A549 (cell line): Measurements from ENCODE around the gene UNC5A. TPM values are rescaled to one million over a fixed set of nuclear protein-coding genes. Genes with fewer than 3 reads are reported as not detected.

Experiments
- ATAC-seq, 2 experiments: fragments of 200-7000 bp in 1 of 2; fragments of >200 bp in 1 of 2; cut with Nextera tagmentation in 1 of 2; cut with Tn5 transposase in 1 of 2; 3 replicates each; pipeline versions ENCODE4 v1.8.0 to v1.9.1; 2018 to 2020; ENCODE audit warnings: mild to moderate bottlenecking in 1 of 2, moderate library complexity in 1 of 2
- CTCF ChIA-PET: fragments of 300-600 bp; sonication (Branson Sonifier 250); formaldehyde crosslinking; extraction: SDS; loops from one replicate; lab custom pipeline; 2021; ENCODE audit warnings: antibody characterized with exemption, inconsistent platforms; lab: Yijun Ruan, JAX
- POLR2A ChIA-PET: fragments of 350-600 bp; formaldehyde crosslinking; extraction: SDS; loops from one replicate; lab custom pipeline; 2021; ENCODE audit warnings: antibody characterized with exemption, inconsistent platforms; lab: Yijun Ruan, JAX
- DNase-seq, 2 experiments: peaks; one replicate each; pipeline versions ENCODE4 v3.0.0 to v3.0.0-alpha.2; 2011 to 2016; ENCODE audit warnings: low read depth in 1 of 2, low spot score in 1 of 2
- FAIRE-seq: peaks from 2 replicates; lab custom pipeline; 2011; peaks lifted over from hg19 to GRCh38; lab: Jason Lieb, UNC
- H3K27ac ChIP-seq, 2 experiments: fragments of >200 bp; sonication (Bioruptor Twin); formaldehyde crosslinking; 3 replicates each; pipeline ENCODE4 v1.5.1; 2016 to 2017
- H3K4me1 ChIP-seq: fragments of >200 bp; sonication (Bioruptor Twin); formaldehyde crosslinking; 3 replicates; pipeline ENCODE4 v1.6.1; 2016
- H3K4me2 ChIP-seq: fragments of >200 bp; sonication (Bioruptor Twin); formaldehyde crosslinking; 3 replicates; pipeline ENCODE4 v1.6.1; 2016
- H3K4me3 ChIP-seq: fragments of >200 bp; sonication (Bioruptor Twin); formaldehyde crosslinking; 3 replicates; pipeline ENCODE4 v1.5.1; 2016
- H3K9me3 ChIP-seq: fragments of >200 bp; sonication (Bioruptor Twin); formaldehyde crosslinking; 3 replicates; pipeline ENCODE4 v1.6.1; 2016
- BCL3 ChIP-seq: fragments of >200 bp; sonication (Bioruptor Twin); formaldehyde crosslinking; IDR thresholded peaks from 3 replicates; pipeline ENCODE4 v1.6.1; 2016
- BHLHE40 ChIP-seq: IDR thresholded peaks from 2 replicates; pipeline ENCODE4 v1.6.1; 2012; ENCODE audit warnings: low read depth, low read length, inconsistent platforms
- CBX2 ChIP-seq: fragments of 200-600 bp; sonication (generic); IDR thresholded peaks from 2 replicates; pipeline ENCODE4 v1.6.1; 2016; ENCODE audit warnings: low read depth, mild to moderate bottlenecking, borderline replicate concordance
- CBX8 ChIP-seq: fragments of 200-600 bp; sonication (generic); IDR thresholded peaks from 2 replicates; pipeline ENCODE4 v1.6.1; 2016
- CEBPB ChIP-seq, 2 experiments: fragments of >200 bp in 1 of 2; sonication (Bioruptor Twin) in 1 of 2; formaldehyde crosslinking in 1 of 2; IDR thresholded peaks; 2 replicates each; pipeline ENCODE4 v1.6.1; 2012 to 2016
- EHF ChIP-seq: fragments of 250-450 bp; sonication (Bioruptor Pico); IDR thresholded peaks from 2 replicates; pipeline ENCODE4 v1.5.0; 2020; ENCODE audit warnings: mild to moderate bottlenecking
- EP300 ChIP-seq, 2 experiments: fragments of >200 bp; sonication (Bioruptor Twin); formaldehyde crosslinking; IDR thresholded peaks; 2 replicates in 1 of 2; 3 replicates in 1 of 2; pipeline ENCODE4 v1.6.1; 2016 to 2017
- FOSB ChIP-seq: fragments of 250-450 bp; sonication (Bioruptor Pico); IDR thresholded peaks from 2 replicates; pipeline ENCODE4 v1.5.0; 2020; ENCODE audit warnings: mild to moderate bottlenecking, moderate library complexity
- FOXS1 ChIP-seq: fragments of 250-450 bp; sonication (Bioruptor Pico); IDR thresholded peaks from 2 replicates; pipeline ENCODE4 v1.5.0; 2020; ENCODE audit warnings: mild to moderate bottlenecking, moderate library complexity
- GATA3 ChIP-seq: IDR thresholded peaks from 2 replicates; pipeline ENCODE4 v1.6.1; 2012; ENCODE audit warnings: borderline replicate concordance
- HEYL ChIP-seq: fragments of 250-450 bp; sonication (Bioruptor Pico); IDR thresholded peaks from 2 replicates; pipeline ENCODE4 v1.8.0; 2021; ENCODE audit warnings: mild to moderate bottlenecking, moderate library complexity
- HOXB13 ChIP-seq: fragments of 250-450 bp; sonication (Bioruptor Pico); IDR thresholded peaks from 2 replicates; pipeline ENCODE4 v1.5.0; 2020; ENCODE audit warnings: low read depth, mild to moderate bottlenecking, moderate library complexity
- HOXB5 ChIP-seq: fragments of 250-450 bp; sonication (Bioruptor Pico); IDR thresholded peaks from 2 replicates; pipeline ENCODE4 v1.5.0; 2020; ENCODE audit warnings: mild to moderate bottlenecking, moderate library complexity
- KDM5A ChIP-seq: fragments of 200-600 bp; sonication (generic); IDR thresholded peaks from 2 replicates; pipeline ENCODE4 v1.6.1; 2016; ENCODE audit warnings: antibody characterized with exemption, mild to moderate bottlenecking
- MAFK ChIP-seq: fragments of 450-650 bp; IDR thresholded peaks from 2 replicates; pipeline ENCODE4 v1.6.1; 2014; ENCODE audit not compliant: partially characterized antibody
- MYC ChIP-seq: IDR thresholded peaks from 2 replicates; pipeline ENCODE4 v1.6.1; 2012; ENCODE audit warnings: mild to moderate bottlenecking, inconsistent platforms, low read length, improper control_type of control experiment, borderline replicate concordance
- NFE2L2 ChIP-seq: fragments of 150-350 bp; conservative IDR thresholded peaks from 2 replicates; pipeline ENCODE4 v1.6.1; 2014; ENCODE audit warnings: low read length
- NPAS2 ChIP-seq: fragments of 250-450 bp; sonication (Bioruptor Pico); IDR thresholded peaks from 2 replicates; pipeline ENCODE4 v1.8.0; 2022; ENCODE audit warnings: mild to moderate bottlenecking, moderate library complexity, borderline replicate concordance
- PBX3 ChIP-seq: IDR thresholded peaks from 2 replicates; pipeline ENCODE4 v1.6.1; 2012
- POLR2AphosphoS2 ChIP-seq: conservative IDR thresholded peaks from 2 replicates; pipeline ENCODE4 v1.6.1; 2012; ENCODE audit warnings: low read length, improper control_type of control experiment, inconsistent platforms
- RARB ChIP-seq: fragments of 250-450 bp; sonication (Bioruptor Pico); IDR thresholded peaks from 2 replicates; pipeline ENCODE4 v1.8.0; 2021; ENCODE audit warnings: mild to moderate bottlenecking, moderate library complexity
- RCOR1 ChIP-seq: fragments of 150-350 bp; IDR thresholded peaks from 2 replicates; pipeline ENCODE4 v1.6.1; 2014; ENCODE audit warnings: antibody characterized with exemption, low read length, low read depth
- SMC3 ChIP-seq: fragments of >200 bp; sonication (Bioruptor Twin); formaldehyde crosslinking; IDR thresholded peaks from 3 replicates; pipeline ENCODE4 v1.6.1; 2018; ENCODE audit warnings: inconsistent platforms
- SREBF2 ChIP-seq: fragments of 450-650 bp; IDR thresholded peaks from 2 replicates; pipeline ENCODE4 v1.6.1; 2014; ENCODE audit warnings: mild to moderate bottlenecking, moderate library complexity
- USF2 ChIP-seq: fragments of 450-650 bp; IDR thresholded peaks from 2 replicates; pipeline ENCODE4 v1.6.1; 2014; ENCODE audit warnings: antibody characterized with exemption
- ZC3H11A ChIP-seq: fragments of 450-650 bp; IDR thresholded peaks from 2 replicates; pipeline ENCODE4 v1.6.1; 2014; ENCODE audit warnings: antibody characterized with exemption, mild to moderate bottlenecking
- ZNF302 ChIP-seq: fragments of 250-450 bp; sonication (Bioruptor Pico); IDR thresholded peaks from 2 replicates; pipeline ENCODE4 v1.9.0; 2021; ENCODE audit warnings: inconsistent platforms, mild to moderate bottlenecking, moderate library complexity
- WGBS: methylation state at CpG from one replicate; pipeline ENCODE4 v1.1.6; 2017; ENCODE audit errors: missing lambda C conversion rate; 5-methylcytosine and 5-hydroxymethylcytosine counted together
- polyA plus RNA-seq, 4 experiments: library from polyadenylated mRNA; depleted of rRNA in 3 of 4; stranded (reverse); fragments of >200 nt; fragmentation: RNase III in 1 of 4; extraction: RNeasy Plus Mini Kit Qiagen cat#74134 plus additional on column Dnase treatment in 1 of 4; gene quantifications; 2 replicates in 3 of 4; 3 replicates in 1 of 4; pipeline ENCODE4 v1.2.3, GENCODE V29; 2011 to 2017
- TF ChIP-seq, protein P1 (sequence below): fragments of >200 bp; sonication (Bioruptor Twin); formaldehyde crosslinking; IDR thresholded peaks from 3 replicates; pipeline ENCODE4 v1.5.1; 2016
- TF ChIP-seq, protein P2 (sequence below): fragments of >200 bp; sonication (Bioruptor Twin); formaldehyde crosslinking; IDR thresholded peaks from 2 replicates; pipeline ENCODE4 v1.6.1; 2016
- TF ChIP-seq, protein P3 (sequence below): fragments of 150-350 bp; IDR thresholded peaks from 2 replicates; pipeline ENCODE4 v1.6.1; 2014; ENCODE audit warnings: low read depth, mild to moderate bottlenecking, low read length

UNC5A gene
- polyA plus RNA-seq, 2 of the 4 experiments (the other 2 are of a cell fraction), result 0.03 to 0.14 TPM

GRCh38 chr5:176814313-176814685 is 3.9 kb downstream of the UNC5A start:
- Histone ChIP-seq H3K4me1 (peaks cover 26% of the 10 kb centered on the region), H3K4me3 (no peak overlapping the region), H3K9me3 (no peaks in the 10 kb centered on the region), H3K4me2 (no peak overlapping the region), H3K27ac (no peak overlapping the region)
- DNase-seq (no peak), FAIRE-seq (no peak), ATAC-seq (no peak)
- 57% methylated on average over 6 of the region's 6 CpGs for whole genome bisulfite sequencing
- TF ChIP-seq CBX8, result no peak
- no peak for TF ChIP-seq RCOR1
- no peak for TF ChIP-seq ZNF302 (CRISPR knock-in tag)
- no peak for TF ChIP-seq FOSB (CRISPR knock-in tag)
- TF ChIP-seq BCL3, result no peak
- TF ChIP-seq RARB, result no peak
- TF ChIP-seq, protein P1, sequence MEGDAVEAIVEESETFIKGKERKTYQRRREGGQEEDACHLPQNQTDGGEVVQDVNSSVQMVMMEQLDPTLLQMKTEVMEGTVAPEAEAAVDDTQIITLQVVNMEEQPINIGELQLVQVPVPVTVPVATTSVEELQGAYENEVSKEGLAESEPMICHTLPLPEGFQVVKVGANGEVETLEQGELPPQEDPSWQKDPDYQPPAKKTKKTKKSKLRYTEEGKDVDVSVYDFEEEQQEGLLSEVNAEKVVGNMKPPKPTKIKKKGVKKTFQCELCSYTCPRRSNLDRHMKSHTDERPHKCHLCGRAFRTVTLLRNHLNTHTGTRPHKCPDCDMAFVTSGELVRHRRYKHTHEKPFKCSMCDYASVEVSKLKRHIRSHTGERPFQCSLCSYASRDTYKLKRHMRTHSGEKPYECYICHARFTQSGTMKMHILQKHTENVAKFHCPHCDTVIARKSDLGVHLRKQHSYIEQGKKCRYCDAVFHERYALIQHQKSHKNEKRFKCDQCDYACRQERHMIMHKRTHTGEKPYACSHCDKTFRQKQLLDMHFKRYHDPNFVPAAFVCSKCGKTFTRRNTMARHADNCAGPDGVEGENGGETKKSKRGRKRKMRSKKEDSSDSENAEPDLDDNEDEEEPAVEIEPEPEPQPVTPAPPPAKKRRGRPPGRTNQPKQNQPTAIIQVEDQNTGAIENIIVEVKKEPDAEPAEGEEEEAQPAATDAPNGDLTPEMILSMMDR, result no peak
- no peak for TF ChIP-seq NPAS2 (CRISPR knock-in tag)
- no peak for TF ChIP-seq EHF (CRISPR knock-in tag)
- no peak for TF ChIP-seq HOXB13 (CRISPR knock-in tag)
- no peak for TF ChIP-seq FOXS1 (CRISPR knock-in tag)
- no peak for TF ChIP-seq POLR2AphosphoS2
- no peak for TF ChIP-seq SREBF2
- TF ChIP-seq MYC, result no peak
- TF ChIP-seq PBX3, result no peak
- TF ChIP-seq, protein P2, sequence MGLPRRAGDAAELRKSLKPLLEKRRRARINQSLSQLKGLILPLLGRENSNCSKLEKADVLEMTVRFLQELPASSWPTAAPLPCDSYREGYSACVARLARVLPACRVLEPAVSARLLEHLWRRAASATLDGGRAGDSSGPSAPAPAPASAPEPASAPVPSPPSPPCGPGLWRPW, result no peak
- no peak for TF ChIP-seq CBX2
- TF ChIP-seq BHLHE40, result no peak
- no peak for TF ChIP-seq KDM5A
- ChIA-PET POLR2A (no interaction called here), CTCF (interaction anchor here (1.0 to 8.0 kb wide), 7 partner anchors 11 to 155 kb away, joined by 3 to 90 read pairs (median 4); no protein-coding TSS in a partner anchor)

DNA sequence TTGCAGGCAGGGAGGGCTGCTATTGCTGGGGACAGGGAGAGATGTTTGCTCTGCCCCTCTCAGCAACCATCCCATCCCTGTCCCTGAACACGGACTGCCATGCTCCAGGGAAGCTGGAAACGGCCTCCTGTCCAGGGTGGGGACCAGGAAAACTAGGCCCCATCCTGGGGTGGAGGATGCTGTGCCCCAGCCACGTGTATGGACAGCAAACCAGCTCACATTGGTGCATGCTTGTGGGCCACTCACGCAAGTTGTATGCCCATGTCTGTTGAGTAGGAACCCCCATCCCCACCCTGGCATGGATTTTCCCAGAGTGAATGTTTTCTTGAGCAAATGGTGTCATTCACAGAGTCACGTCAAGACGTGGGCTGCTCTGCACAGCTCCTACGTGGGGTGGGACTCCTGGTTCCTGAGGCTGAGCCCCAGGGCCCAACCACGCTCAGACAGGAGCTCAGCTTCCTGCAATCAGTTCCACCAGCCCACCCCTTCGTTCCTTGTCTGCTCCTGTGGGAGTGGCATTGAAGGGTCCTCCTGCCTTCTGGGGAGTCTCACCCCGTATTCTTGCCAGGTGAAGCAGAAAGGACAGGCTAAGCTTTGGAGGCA is 4.6 kb downstream of the UNC5A start:
- TF ChIP-seq CEBPB (IDR thresholded peaks at IDR 0.05) (no peak), GATA3 (no peak), FOSB (CRISPR knock-in tag) (no peak), HEYL (CRISPR knock-in tag) (no peak), CBX8 (no peak), PBX3 (no peak), ZC3H11A (no peak), EP300 (IDR thresholded peaks at IDR 0.05) (no peak), NFE2L2 (no peak), MAFK (no peak), RCOR1 (no peak), USF2 (no peak), SMC3 (no peak), HOXB5 (no peak)
- TF ChIP-seq, protein P3, sequence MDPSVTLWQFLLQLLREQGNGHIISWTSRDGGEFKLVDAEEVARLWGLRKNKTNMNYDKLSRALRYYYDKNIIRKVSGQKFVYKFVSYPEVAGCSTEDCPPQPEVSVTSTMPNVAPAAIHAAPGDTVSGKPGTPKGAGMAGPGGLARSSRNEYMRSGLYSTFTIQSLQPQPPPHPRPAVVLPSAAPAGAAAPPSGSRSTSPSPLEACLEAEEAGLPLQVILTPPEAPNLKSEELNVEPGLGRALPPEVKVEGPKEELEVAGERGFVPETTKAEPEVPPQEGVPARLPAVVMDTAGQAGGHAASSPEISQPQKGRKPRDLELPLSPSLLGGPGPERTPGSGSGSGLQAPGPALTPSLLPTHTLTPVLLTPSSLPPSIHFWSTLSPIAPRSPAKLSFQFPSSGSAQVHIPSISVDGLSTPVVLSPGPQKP, result no peak
- ATAC-seq (no peak), DNase-seq (no peak), FAIRE-seq (no peak)
- Histone ChIP-seq H3K4me3 (no peak overlapping the region), H3K9me3 (no peaks in the 10 kb centered on the region), H3K4me1 (peaks cover 20% of the 10 kb centered on the region), H3K4me2 (no peak overlapping the region), H3K27ac (no peak overlapping the region)
- ChIA-PET CTCF (interaction anchor here (1.3 to 8.0 kb wide), 5 partner anchors 11 to 156 kb away, joined by 3 to 90 read pairs (median 15); no protein-coding TSS in a partner anchor), POLR2A (no interaction called here)
- 49% methylated on average over 9 of the region's 10 CpGs for WGBS
